ENCODE data around the gene SLC19A3. TPM values are rescaled to one million over a fixed set of nuclear protein-coding genes. Genes with fewer than 3 reads are reported as not detected.
"Not testable (repeated sequence)": the region's sequence is repeated elsewhere in the genome, so short reads cannot be mapped to it uniquely, and the experiment has no call there.

Gene SLC19A3
- total RNA-seq, 2 donors from 2014 or later: not detected

- not testable (repeated sequence) for H3K9me3 Mint-ChIP-seq; H3K27me3 Mint-ChIP-seq; H3K4me1 Mint-ChIP-seq (ENCODE audit: low read depth in 2 of 2); H3K27ac Mint-ChIP-seq; ATAC-seq; H3K36me3 Mint-ChIP-seq; DNase-seq (ENCODE audit: low spot score); H3K4me3 Mint-ChIP-seq
Measured at GRCh38 chr2:227722821-227723220, 5.0 kb upstream of the SLC19A3 start.

GRCh38 chr2:227720680-227721079 is 2.9 kb upstream of the SLC19A3 start:
- Mint-ChIP-seq H3K27ac (no peak overlapping the region), H3K27me3 (peaks cover 3 to 7% of the 10 kb centered on the region in 2 donors), H3K36me3 (no peaks in the 10 kb centered on the region), H3K4me1 (ENCODE audit: low read depth in 2 of 2) (no peaks in the 10 kb centered on the region), H3K4me3 (no peak overlapping the region), H3K9me3 (no peaks in the 10 kb centered on the region)
- DNase-seq (ENCODE audit: low spot score): no peak
- ATAC-seq: no peak

GRCh38 chr2:227719641-227720040 is 1.8 kb upstream of the SLC19A3 start:
- peaks cover 3 to 7% of the 10 kb centered on the region in 2 donors for H3K27me3 Mint-ChIP-seq
- H3K27ac Mint-ChIP-seq: no peak overlapping the region
- H3K9me3 Mint-ChIP-seq: no peaks in the 10 kb centered on the region
- no peak overlapping the region for H3K4me3 Mint-ChIP-seq
- no peaks in the 10 kb centered on the region for H3K4me1 Mint-ChIP-seq (ENCODE audit: low read depth in 2 of 2)
- ATAC-seq (no peak), DNase-seq (ENCODE audit: low spot score) (no peak)
- no peaks in the 10 kb centered on the region for H3K36me3 Mint-ChIP-seq

- DNase-seq (ENCODE audit: low spot score) (no peak), ATAC-seq (no peak)
- no peaks in the 10 kb centered on the region for H3K4me1 Mint-ChIP-seq (ENCODE audit: low read depth in 2 of 2)
- H3K4me3 Mint-ChIP-seq: no peak overlapping the region
- no peaks in the 10 kb centered on the region for H3K9me3 Mint-ChIP-seq
- no peak overlapping the region for H3K27ac Mint-ChIP-seq
- H3K27me3 Mint-ChIP-seq: peaks cover 0 to 3% of the 10 kb centered on the region in 2 donors
- no peaks in the 10 kb centered on the region for H3K36me3 Mint-ChIP-seq
Measured at GRCh38 chr2:227716501-227716900, 1.3 kb downstream of the SLC19A3 start.

- no peaks in the 10 kb centered on the region for H3K36me3 Mint-ChIP-seq
- H3K27ac Mint-ChIP-seq: no peak overlapping the region
- H3K27me3 Mint-ChIP-seq: peaks cover 0 to 3% of the 10 kb centered on the region in 2 donors
- ATAC-seq (no peak), DNase-seq (ENCODE audit: low spot score) (no peak)
- no peaks in the 10 kb centered on the region for H3K9me3 Mint-ChIP-seq
- no peak overlapping the region for H3K4me3 Mint-ChIP-seq
- H3K4me1 Mint-ChIP-seq (ENCODE audit: low read depth in 2 of 2): no peaks in the 10 kb centered on the region
Measured at GRCh38 chr2:227713291-227713690, 4.5 kb downstream of the SLC19A3 start.

GRCh38 chr2:227710986-227711385 is 6.8 kb downstream of the SLC19A3 start:
- no peak overlapping the region for H3K27ac Mint-ChIP-seq
- no peaks in the 10 kb centered on the region for H3K4me1 Mint-ChIP-seq (ENCODE audit: low read depth in 2 of 2)
- peaks cover 0 to 2% of the 10 kb centered on the region in 2 donors for H3K27me3 Mint-ChIP-seq
- DNase-seq (ENCODE audit: low spot score) (no peak), ATAC-seq (no peak)
- H3K36me3 Mint-ChIP-seq: no peaks in the 10 kb centered on the region
- H3K4me3 Mint-ChIP-seq: no peak overlapping the region
- H3K9me3 Mint-ChIP-seq: no peaks in the 10 kb centered on the region

- no peak overlapping the region for H3K4me3 Mint-ChIP-seq
Measured at GRCh38 chr2:227707390-227707789, 10.4 kb downstream of the SLC19A3 start.

GRCh38 chr2:227706859-227707258 is 11.0 kb downstream of the SLC19A3 start:
- Mint-ChIP-seq H3K4me3 (no peak overlapping the region), H3K27ac (no peak overlapping the region), H3K4me1 (ENCODE audit: low read depth in 2 of 2) (no peaks in the 10 kb centered on the region), H3K9me3 (no peaks in the 10 kb centered on the region), H3K27me3 (peaks cover 4 to 16% of the 10 kb centered on the region in 2 donors), H3K36me3 (no peaks in the 10 kb centered on the region)
- ATAC-seq (peak in 1 of 2 donors; percentile 40), DNase-seq (ENCODE audit: low spot score) (no peak)

More at GRCh38 chr2:227707390-227707789, 10.4 kb downstream of the SLC19A3 start:
- no peaks in the 10 kb centered on the region for H3K9me3 Mint-ChIP-seq
- peaks cover 4 to 14% of the 10 kb centered on the region in 2 donors for H3K27me3 Mint-ChIP-seq
- H3K4me1 Mint-ChIP-seq (ENCODE audit: low read depth in 2 of 2): no peaks in the 10 kb centered on the region
- H3K36me3 Mint-ChIP-seq: no peaks in the 10 kb centered on the region
- no peak overlapping the region for H3K27ac Mint-ChIP-seq
- ATAC-seq: no peak
- DNase-seq (ENCODE audit: low spot score): no peak

- no peak for DNase-seq (ENCODE audit: low spot score)
- H3K27ac Mint-ChIP-seq: no peak overlapping the region
- no peaks in the 10 kb centered on the region for H3K36me3 Mint-ChIP-seq
- no peaks in the 10 kb centered on the region for H3K4me1 Mint-ChIP-seq (ENCODE audit: low read depth in 2 of 2)
- H3K4me3 Mint-ChIP-seq: no peak overlapping the region
- no peak for ATAC-seq
- H3K9me3 Mint-ChIP-seq: no peaks in the 10 kb centered on the region
- H3K27me3 Mint-ChIP-seq: peaks cover 4 to 25% of the 10 kb centered on the region in 2 donors
Measured at GRCh38 chr2:227703961-227704360, 13.9 kb downstream of the SLC19A3 start.

GRCh38 chr2:227703280-227703732 is 14.5 kb downstream of the SLC19A3 start:
- H3K4me3 Mint-ChIP-seq: no peak overlapping the region
- ATAC-seq (no peak), DNase-seq (ENCODE audit: low spot score) (no peak)
- H3K9me3 Mint-ChIP-seq: no peaks in the 10 kb centered on the region
- no peak overlapping the region for H3K27ac Mint-ChIP-seq
- H3K36me3 Mint-ChIP-seq: no peaks in the 10 kb centered on the region
- no peaks in the 10 kb centered on the region for H3K4me1 Mint-ChIP-seq (ENCODE audit: low read depth in 2 of 2)
- H3K27me3 Mint-ChIP-seq: peaks cover 4 to 25% of the 10 kb centered on the region in 2 donors

GRCh38 chr2:227701556-227701955 is 16.3 kb downstream of the SLC19A3 start:
- DNase-seq (ENCODE audit: low spot score): no peak
- no peak overlapping the region for H3K4me3 Mint-ChIP-seq
- H3K4me1 Mint-ChIP-seq (ENCODE audit: low read depth in 2 of 2): no peaks in the 10 kb centered on the region
- ATAC-seq: no peak
- no peak overlapping the region for H3K27ac Mint-ChIP-seq
- no peaks in the 10 kb centered on the region for H3K36me3 Mint-ChIP-seq
- H3K9me3 Mint-ChIP-seq: no peaks in the 10 kb centered on the region
- H3K27me3 Mint-ChIP-seq: peaks cover 2 to 25% of the 10 kb centered on the region in 2 donors

GRCh38 chr2:227696990-227697679 is 20.7 kb downstream of the SLC19A3 start:
- ATAC-seq (no peak), DNase-seq (ENCODE audit: low spot score) (no peak)
- Mint-ChIP-seq H3K27me3 (peaks cover 10 to 27% of the 10 kb centered on the region in 2 donors), H3K36me3 (no peaks in the 10 kb centered on the region), H3K4me1 (ENCODE audit: low read depth in 2 of 2) (no peaks in the 10 kb centered on the region), H3K4me3 (no peak overlapping the region), H3K9me3 (no peaks in the 10 kb centered on the region), H3K27ac (no peak overlapping the region)

GRCh38 chr2:227687189-227687588 is 30.6 kb downstream of the SLC19A3 start:
- H3K4me3 Mint-ChIP-seq: no peak overlapping the region
- H3K36me3 Mint-ChIP-seq: no peaks in the 10 kb centered on the region
- no peaks in the 10 kb centered on the region for H3K9me3 Mint-ChIP-seq
- ATAC-seq (no peak), DNase-seq (ENCODE audit: low spot score) (no peak)
- H3K27ac Mint-ChIP-seq: no peak overlapping the region
- no peaks in the 10 kb centered on the region for H3K4me1 Mint-ChIP-seq (ENCODE audit: low read depth in 2 of 2)
- peaks cover 5 to 41% of the 10 kb centered on the region in 2 donors for H3K27me3 Mint-ChIP-seq

GRCh38 chr2:227684258-227684657 is 33.6 kb downstream of the SLC19A3 start:
- no peak overlapping the region for H3K4me3 Mint-ChIP-seq
- peaks cover 2 to 14% of the 10 kb centered on the region in 2 donors for H3K27me3 Mint-ChIP-seq
- ATAC-seq: no peak
- no peaks in the 10 kb centered on the region for H3K4me1 Mint-ChIP-seq (ENCODE audit: low read depth in 2 of 2)
- H3K27ac Mint-ChIP-seq: no peak overlapping the region
- H3K9me3 Mint-ChIP-seq: no peaks in the 10 kb centered on the region
- H3K36me3 Mint-ChIP-seq: no peaks in the 10 kb centered on the region
- DNase-seq (ENCODE audit: low spot score): no peak

GRCh38 chr2:227677928-227678327 is 39.9 kb downstream of the SLC19A3 start:
- no peaks in the 10 kb centered on the region for H3K9me3 Mint-ChIP-seq
- no peak for ATAC-seq
- H3K36me3 Mint-ChIP-seq: no peaks in the 10 kb centered on the region
- no peaks in the 10 kb centered on the region for H3K27me3 Mint-ChIP-seq
- no peaks in the 10 kb centered on the region for H3K4me1 Mint-ChIP-seq (ENCODE audit: low read depth in 2 of 2)
- no peak for DNase-seq (ENCODE audit: low spot score)
- H3K4me3 Mint-ChIP-seq: no peak overlapping the region
- no peak overlapping the region for H3K27ac Mint-ChIP-seq
